NOMO-1 treated with dmso at 0.1 percent for 144 hours (cell line): ENCODE results near the gene SRP14.
"Not testable (repeated sequence)": the region's sequence is repeated elsewhere in the genome, so short reads cannot be mapped to it uniquely, and the experiment has no call there.

Experiments
- DNase-seq: peaks from one replicate; lab custom pipeline; 2025; ENCODE audit not compliant: unreplicated experiment; lab: John Stamatoyannopoulos, UW

The SRP14 gene, protein sequence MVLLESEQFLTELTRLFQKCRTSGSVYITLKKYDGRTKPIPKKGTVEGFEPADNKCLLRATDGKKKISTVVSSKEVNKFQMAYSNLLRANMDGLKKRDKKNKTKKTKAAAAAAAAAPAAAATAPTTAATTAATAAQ

DNA sequence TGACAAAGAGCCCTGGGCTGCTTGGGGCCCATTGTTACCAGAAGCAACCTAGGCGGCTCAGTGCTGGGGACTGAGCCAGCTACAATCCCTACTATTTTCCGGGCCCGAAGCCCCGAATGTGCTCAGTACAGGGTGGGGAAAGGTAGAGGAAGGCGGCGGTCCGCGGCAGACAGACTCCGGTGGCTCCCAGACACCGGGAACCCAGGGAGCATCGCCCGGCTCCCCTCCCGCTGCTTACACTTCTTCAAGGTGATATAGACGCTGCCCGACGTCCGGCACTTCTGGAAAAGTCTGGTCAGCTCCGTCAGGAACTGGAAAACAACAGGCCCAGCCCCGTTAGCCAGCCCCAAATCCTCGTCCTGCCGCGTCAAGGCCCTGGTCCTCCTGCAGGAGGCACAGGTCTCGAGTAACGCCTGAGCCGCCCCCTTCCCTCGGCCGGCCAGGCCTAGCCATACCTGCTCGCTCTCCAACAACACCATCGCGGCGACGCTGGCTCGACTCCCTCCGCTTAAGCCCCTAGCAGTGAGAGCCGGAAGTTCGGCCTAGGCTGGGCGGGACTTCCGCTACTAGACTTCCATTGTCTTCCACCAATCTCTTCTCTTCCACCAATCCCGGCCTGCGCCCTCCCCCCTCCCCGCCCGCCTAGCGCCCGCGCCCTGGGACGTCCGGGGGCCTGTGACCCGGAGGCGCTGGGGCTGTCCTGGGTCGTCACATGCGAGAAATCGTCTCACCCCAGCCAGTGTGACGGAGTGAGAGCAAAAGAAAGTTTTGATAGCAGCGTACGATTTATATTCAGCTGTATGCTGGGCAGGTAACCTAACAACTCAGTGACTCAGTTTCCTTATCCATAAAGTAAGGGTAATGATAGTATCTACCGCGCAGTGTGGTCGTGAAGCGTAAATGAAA lies at the start of gene SRP14:
TSS of gene SRP14 (minus strand) at position 544 of the 906 bp plus-strand sequence. CDS start at position 479, 65 bp downstream.
- peak; percentile 79 for DNase-seq

DNA sequence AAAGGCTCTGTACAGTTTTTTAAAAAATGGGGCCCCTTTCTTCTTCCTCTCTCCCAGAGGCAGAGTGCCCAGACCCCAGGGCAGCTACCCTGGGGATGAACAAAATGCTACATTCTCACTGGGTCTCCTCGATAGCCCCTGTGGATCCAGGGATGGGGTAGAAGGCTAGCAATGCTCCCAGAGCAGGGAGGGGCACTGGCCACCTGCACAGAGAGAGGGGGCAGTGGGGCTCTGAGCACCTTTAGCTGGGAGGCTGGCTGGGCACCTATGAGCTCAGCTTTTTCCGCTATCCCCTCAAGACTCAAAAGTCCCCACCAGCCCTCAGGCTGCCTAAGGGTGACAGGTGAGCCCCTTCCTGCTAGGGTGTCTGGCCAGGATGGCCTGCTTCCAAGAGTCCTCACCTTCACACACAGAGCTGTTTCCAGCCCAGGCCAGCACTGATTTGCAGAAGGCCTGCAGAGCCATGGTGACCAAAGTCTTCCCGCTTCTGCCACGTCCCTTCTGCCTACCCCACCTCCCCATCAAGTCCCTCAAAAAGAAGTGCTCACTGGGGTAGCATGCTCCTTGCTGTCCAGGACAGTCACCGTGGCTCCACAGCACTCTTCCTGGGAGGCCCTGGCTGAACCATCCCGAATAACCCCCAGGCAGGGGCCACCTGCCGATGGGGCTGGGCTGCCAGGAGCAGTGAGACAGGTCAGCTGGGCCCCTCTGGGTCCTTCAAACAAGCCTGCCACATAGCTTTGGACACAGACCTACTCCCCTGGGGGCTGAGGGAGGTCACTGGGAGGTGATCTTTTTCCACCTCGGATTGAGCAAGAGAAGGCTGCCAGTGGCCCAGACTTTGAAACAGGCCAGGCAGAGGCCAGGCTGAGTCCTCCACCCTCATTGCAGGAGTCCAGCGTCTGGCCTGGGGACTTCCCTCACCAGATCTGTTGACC lies 49.3 kb upstream of the SRP14 start:
- DNase-seq = no peak

DNA sequence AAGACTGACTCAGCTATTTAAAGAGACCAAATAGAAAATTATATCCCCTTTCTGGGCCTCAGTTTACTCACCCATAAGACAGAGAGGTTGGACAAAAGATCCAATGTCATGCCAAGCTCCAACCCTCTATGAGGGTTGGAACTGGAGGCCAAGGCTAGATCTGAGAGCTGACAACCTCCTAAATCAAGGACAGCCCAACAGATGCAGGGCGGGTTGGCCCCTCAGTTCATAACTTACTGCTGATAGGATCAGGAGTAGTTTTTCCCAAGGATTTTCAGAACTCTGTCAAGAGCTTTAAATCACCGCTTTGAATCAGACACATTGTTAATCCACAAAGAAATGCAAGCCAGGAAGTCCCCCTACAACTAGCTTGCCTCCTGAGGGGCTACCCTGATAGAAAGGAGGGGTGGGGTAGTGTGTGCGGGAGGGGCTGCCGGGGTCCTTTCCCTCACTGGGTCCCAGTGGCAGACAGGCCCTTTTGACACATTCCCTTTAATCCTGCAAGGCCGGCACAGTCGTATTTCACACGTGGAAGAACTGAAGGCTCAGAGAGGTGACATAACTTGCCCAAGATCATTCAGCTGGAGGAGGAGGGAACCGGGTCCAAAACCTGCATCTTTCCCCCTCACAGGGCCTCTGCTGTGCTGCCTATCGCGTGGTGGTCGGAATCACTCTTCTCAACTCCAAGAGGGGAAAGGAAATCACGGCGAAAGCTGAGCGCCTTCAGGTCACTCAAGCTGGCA lies 48.3 kb upstream of the SRP14 start:
- no peak for DNase-seq

DNA sequence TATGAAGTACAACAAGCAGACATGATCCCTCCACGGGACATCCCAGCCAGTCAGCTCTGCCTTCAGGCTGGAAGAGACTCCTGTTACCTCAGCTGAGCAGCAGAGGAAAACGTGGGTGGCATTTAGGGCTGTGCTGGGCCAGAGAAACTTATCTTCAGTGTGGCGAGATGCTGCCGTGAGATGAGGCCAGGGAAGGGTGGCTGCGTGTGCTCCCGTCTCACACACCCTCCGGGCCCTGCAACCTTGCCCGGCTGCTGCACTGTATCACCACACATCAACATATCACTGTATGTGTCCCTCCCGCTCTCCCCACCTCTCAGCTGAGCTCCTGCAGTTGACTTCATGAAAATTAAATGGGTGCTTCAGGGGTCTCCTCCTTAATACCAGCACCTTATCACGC lies 46.3 kb upstream of the SRP14 start:
- no peak for DNase-seq

DNA sequence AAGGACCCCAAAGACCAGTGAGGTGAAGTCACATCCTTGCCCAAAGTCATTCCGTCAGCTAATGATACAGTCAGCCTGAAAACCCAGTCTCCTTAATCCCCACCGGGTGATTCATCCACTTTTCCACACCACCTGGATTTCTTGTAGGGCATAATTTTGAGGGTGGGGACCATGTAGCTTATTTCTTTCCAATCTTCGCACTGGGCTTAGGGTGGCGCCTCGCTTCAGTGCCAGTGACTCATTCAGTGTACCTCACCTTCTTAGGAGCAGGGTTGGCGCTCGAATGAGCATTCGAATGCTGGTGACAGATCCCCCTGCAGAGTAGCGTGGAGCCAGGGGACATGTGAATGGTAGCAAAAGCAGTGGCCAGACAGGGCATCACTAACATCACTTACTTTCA lies 45.7 kb upstream of the SRP14 start:
- DNase-seq = no peak

DNA sequence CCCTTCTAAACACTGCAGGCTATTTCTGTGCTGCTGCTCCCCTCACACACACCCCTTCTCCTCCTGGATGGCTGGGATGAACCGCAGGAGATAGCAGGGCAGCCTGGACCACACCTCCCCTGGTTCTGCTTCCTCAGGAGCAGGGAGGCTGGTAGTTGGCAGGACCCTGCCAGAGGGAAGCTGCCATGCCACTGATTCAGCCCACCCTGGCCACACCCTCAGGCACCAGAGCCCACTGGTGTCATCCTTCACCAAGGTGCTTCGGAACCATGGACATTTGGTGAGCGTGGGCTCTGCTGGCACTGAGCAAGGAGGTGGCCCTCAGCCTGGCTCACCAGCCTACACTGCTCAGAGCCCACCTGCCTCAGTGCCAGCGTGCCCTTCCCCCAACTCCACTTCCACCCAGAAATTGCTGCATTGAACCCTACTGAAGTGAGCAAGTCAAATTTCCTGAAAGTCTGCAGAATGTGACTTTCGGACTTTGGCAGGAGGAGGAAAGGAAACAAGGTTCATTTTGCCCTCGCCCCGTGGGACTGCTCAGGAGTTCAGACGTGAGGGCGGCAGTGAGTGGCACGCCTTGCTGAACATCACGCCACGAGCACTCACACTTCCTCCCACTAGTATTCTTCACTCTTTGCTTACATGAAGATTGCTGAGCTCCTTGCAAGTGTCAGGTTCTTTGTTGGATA lies 43.4 kb upstream of the SRP14 start:
- no peak for DNase-seq

DNA sequence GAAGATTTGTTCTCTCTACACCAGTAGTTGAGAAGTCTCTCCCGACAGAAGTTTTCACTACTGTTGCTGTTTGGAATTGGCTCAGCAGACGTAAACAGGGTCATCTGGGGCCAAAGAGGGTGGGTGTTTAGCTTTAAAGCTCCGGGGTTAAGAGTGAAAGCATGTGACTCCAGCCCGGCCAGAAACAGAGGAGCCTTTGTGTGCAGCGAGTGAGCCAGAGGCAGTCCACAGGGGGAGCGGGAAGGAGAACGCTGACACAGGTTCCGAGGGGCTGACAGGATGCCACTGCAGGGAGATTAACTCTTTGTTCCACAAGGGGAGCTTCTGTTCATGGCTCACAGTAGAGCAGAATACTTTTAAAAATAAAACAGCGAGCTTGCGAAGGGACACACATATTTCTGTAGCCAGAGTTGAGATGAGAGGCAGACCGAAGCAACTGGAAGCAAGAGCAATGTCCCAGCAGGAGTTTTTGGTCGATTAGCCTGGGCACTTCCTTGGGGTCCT lies 42.8 kb upstream of the SRP14 start:
- no peak for DNase-seq

DNA sequence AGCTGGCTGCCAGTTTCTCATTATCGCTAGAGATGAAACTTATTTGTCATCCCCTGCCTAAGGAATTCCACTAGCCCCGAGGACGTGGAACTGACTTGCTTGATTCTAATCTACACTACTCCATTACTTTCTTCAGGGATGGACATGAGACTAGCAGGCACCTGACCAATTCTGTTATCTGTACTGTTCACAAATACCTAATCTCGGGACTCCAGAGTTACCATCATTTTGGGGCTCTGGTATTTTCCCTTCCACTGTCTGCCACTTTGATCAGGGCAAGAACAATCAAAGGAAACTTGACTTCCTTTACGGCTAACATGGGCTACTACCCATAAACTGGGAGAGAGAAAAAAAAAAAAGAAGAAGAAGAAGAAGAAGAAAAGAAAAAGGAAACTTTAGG lies 41.9 kb upstream of the SRP14 start:
- no peak for DNase-seq

DNA sequence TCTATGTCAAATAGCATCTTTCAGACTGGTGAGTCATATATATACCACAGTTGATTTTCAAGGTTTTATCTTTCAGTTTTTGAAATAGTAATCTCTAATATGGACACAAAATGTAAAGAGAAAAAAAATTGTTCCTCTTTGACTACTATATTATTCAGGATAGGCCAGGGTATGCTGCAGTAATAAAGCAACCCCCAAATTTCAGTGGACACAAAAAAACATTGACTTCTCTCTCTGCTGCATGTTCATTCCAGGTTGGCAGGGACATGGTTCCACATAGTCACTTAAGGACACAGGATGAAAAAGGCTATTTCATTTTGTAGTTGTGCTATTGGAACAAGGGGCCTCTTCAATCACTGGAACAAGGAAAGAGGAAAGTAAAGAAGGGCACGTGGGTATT lies 41.1 kb upstream of the SRP14 start:
- no peak for DNase-seq

DNA sequence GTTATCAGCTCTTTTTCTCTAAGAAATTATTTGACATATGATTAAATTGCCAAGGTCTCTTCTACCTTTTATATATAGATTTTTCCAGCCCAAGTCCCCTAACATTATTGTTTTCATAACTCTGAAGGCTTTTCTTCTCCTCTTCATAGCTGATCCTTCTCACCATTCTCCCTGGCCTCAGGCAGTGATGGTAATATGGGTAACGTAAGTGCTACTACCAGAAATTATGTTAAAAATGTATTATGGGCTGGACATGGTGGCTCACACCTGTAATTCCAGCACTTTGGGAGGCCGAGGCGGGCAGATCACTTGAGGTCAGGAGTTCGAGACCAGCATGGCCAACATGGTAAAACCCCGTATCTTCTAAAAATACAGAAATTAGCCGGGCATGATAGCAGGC lies 40.5 kb upstream of the SRP14 start:
- DNase-seq = no peak

DNA sequence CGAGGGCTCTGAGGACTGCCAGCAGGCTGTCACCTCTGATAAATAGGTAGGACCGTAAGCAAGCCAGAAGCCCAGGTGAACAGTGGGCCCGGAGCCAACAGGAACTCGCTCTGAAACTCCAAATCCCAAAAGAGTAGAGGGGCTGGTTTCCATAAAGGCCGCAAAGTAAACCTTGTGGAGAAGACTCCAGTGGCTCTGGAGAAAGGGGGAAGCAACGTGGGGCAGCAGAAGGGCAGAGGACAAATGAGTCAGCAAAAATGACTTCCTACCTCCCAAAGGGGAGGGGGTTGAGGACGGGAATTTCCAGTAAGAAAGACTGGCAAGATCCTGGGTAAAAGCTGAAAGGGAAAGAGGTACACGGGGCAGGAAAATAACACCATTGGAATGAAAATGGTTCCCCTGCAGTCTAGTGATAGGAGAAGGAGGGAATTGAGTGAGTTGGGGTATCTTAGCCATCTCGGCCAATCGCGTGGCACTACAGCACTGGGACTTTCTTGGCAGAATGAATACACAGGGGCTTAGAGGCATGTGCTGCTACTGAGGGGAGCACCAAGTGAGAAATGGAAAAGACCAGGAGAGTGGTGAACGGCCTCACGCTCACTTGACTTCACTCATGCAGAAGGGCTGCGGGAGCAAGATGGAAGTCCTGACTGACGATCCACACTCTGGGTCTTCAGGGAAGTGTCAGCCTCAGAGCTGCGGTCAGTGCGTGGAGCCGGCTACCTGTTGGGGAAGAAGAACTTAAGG lies 36.5 kb upstream of the SRP14 start:
- no peak for DNase-seq

DNA sequence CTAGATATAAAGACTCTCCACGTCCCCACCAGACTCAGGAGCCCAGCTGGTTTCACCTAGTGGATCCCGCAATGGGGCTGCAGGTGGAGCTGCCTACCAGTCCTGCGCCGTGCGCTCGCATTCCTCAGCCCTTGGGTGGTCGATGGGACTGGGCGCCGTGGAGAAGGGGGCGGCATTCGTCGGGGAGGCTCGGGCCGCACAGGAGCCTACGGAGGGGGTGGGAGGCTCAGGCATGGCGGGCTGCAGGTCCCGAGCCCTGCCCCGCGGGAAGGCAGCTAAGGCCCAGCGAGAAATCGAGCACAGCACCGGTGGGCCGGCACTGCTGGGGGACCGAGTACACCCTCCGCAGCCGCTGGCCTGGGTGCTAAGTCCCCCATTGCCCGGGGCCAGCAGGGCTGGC lies 35.7 kb upstream of the SRP14 start:
- not testable (repeated sequence) for DNase-seq

DNA sequence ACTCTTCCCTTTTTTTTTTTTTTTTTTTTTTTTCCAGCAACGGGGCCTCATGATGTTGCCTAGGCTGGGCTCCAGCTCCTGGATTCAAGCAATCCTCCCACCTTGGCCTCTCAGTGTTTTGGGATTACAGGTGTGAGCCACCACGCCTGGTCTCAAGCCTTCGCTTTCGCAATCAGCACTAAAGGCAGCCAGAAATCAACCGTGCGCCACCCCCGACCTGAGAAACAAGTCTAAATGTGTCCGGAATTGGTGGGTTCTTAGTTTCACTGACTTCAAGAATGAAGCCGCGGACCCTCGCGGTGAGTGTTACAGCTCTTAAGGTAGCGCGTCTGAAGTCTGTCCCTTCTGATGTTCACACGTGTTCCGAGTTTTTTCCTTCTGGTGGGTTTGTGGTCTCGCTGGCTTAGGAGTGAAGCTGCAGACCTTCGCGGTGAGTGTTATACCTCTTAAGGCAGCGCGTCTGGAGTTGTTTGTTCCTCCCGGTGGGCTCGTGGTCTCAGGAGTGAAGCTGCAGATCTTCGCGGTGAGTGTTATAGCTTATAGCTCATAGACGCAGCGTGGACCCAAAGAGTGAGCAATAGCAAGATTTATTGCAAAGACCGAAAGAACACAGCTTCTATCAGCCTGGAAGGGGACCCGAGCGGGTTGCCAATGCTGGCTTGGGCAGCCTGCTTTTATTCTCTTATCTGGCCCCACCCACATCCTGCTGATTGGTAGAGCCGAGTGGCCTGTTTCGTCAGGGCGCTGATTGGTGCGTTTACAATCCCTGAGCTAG lies 34.9 kb upstream of the SRP14 start:
- not testable (repeated sequence) for DNase-seq

DNA sequence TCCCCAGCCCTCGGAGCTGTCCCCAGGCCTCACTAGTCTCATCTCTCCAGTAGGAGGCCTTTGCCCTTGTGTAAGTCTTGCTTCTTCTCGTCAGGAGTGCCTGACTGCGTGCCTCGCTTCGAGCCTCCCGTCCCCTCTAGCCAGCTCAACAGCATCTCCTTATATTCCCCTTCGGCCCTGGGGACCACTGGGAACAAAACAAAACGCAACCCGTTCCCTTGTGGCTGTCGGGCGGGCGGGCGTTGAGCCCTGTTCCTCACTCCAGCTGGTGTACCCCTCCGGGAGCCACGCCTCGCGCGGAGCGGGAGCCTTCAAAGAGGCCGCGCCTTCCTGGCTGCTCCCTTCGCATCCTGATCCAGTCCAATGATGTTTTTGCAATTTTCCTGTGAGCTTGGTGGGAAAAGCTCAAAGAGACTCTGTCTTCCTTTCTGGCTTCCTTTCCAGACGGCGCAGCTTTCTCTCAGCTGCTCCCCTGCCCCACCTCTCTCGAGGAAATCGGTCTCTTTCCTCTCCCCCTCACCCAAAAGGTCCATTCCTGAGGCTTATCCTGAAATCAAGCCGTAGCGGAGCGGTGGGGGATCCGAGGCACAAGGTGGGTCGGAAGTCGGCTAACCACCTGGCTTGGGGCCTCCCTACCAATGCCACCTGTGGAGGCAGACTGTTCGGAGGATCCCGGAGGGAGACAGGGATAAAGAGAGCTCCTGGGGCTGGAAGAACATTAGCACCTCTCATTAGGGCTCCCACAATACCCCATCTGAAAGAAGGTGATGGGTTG lies 33.4 kb upstream of the SRP14 start:
- DNase-seq = no peak

DNA sequence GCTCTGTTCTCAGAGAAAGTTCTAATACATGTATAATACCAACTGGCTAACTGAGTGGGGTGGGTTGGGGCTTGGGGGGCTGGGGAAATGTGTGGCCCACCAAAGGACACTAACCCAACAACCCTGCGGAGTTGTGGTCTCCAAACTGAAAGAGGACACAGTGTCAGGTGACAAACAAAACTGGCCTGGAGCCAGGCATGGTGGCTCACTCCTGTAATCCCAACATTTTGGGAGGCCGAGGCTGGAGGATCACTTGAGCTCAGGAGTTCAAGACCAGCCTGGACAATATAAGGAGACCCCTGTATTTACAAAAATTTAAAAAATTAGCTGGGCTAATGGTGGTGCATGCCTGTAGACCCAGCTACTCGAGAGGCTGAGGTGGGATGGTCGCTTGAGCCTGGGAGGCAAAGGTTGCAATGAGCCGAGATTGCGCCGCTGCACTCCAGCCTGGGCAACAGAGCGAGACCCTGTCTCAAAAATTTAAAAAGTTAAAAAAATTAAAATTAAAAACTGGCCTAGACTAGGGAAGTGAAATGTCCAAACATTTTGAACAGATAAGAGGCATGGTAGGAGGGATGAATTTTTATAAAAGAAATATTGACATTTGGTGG lies 31.7 kb upstream of the SRP14 start:
- no peak for DNase-seq

DNA sequence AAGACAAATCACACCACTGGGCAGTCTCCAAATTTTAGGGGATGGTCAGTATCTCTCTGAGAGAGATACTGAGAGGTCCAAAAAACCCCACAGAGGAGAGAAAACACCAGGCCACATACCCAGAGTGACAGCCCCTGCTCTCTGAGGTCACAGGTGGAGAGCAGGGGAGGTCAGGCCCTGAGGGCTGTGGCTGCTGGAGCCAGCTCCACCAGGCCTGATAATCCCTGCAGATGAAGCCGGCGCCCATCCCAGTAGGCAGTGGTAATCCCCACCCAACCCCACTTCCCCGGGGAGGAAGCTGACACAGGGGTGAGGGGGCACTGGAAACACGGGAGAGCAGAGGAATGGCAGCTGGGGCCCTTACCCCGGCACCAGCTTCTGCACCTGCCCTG lies 31.2 kb upstream of the SRP14 start:
- DNase-seq = no peak
